Stimulated activated naive CD8-positive, alpha-beta T cell treated with anti-CD3 and anti-CD28 coated beads, Interleukin-15, Interleukin-2, amounts not matched to agents 100 ng/mL and 50 ng/mL, for 24 hours (primary cell): ENCODE data around the gene PIP5K1B.

Experiments used
- H3K27ac Mint-ChIP-seq: one replicate; pipeline ENCODE4 v1.8.0; 2021; ENCODE audit warnings: mild to moderate bottlenecking, mixed read lengths
- H3K27me3 Mint-ChIP-seq: one replicate; pipeline ENCODE4 v1.8.0; 2021; ENCODE audit warnings: mixed read lengths
- H3K36me3 Mint-ChIP-seq: one replicate; pipeline ENCODE4 v1.8.0; 2021; ENCODE audit warnings: low read depth, mixed read lengths
- H3K4me1 Mint-ChIP-seq: one replicate; pipeline ENCODE4 v1.8.0; 2021; ENCODE audit warnings: low read depth, mixed read lengths
- H3K4me3 Mint-ChIP-seq: one replicate; pipeline ENCODE4 v1.8.0; 2021; ENCODE audit warnings: mild to moderate bottlenecking, mixed read lengths
- H3K9me3 Mint-ChIP-seq: one replicate; pipeline ENCODE4 v1.8.0; 2021; ENCODE audit warnings: mixed read lengths

Gene PIP5K1B

GRCh38 chr9:68717552-68718443 is 12.8 kb downstream of the PIP5K1B start:
- no peaks in the 10 kb centered on the region for H3K36me3 Mint-ChIP-seq
- H3K4me1 Mint-ChIP-seq, result peaks cover 2% of the 10 kb centered on the region
- no peak overlapping the region for H3K4me3 Mint-ChIP-seq

GRCh38 chr9:68719847-68720246 is 14.8 kb downstream of the PIP5K1B start:
- Mint-ChIP-seq H3K9me3 (no peaks in the 10 kb centered on the region), H3K27me3 (peaks cover 16% of the 10 kb centered on the region), H3K4me1 (peaks cover 2% of the 10 kb centered on the region)

More at GRCh38 chr9:68717552-68718443, 12.8 kb downstream of the PIP5K1B start:
- Mint-ChIP-seq H3K9me3 (no peaks in the 10 kb centered on the region), H3K27ac (no peak overlapping the region), H3K27me3 (peaks cover 14% of the 10 kb centered on the region)

GRCh38 chr9:68720656-68721313 is 15.7 kb downstream of the PIP5K1B start:
- H3K27me3 Mint-ChIP-seq, result peaks cover 12% of the 10 kb centered on the region
- peaks cover 2% of the 10 kb centered on the region for H3K4me1 Mint-ChIP-seq
- H3K27ac Mint-ChIP-seq, result no peak overlapping the region
- no peaks in the 10 kb centered on the region for H3K36me3 Mint-ChIP-seq
- no peak overlapping the region for H3K4me3 Mint-ChIP-seq
- H3K9me3 Mint-ChIP-seq, result no peaks in the 10 kb centered on the region

More at GRCh38 chr9:68719847-68720246, 14.8 kb downstream of the PIP5K1B start:
- no peak overlapping the region for H3K27ac Mint-ChIP-seq
- H3K36me3 Mint-ChIP-seq, result no peaks in the 10 kb centered on the region
- H3K4me3 Mint-ChIP-seq, result no peak overlapping the region

GRCh38 chr9:68721666-68722330 is 16.8 kb downstream of the PIP5K1B start:
- Mint-ChIP-seq H3K36me3 (no peaks in the 10 kb centered on the region), H3K9me3 (no peaks in the 10 kb centered on the region), H3K4me1 (no peaks in the 10 kb centered on the region), H3K4me3 (no peak overlapping the region), H3K27ac (no peak overlapping the region), H3K27me3 (peaks cover 17% of the 10 kb centered on the region)

GRCh38 chr9:68725070-68725469 is 20.0 kb downstream of the PIP5K1B start:
- H3K4me3 Mint-ChIP-seq, result no peak overlapping the region
- H3K27ac Mint-ChIP-seq, result no peak overlapping the region
- H3K4me1 Mint-ChIP-seq, result no peaks in the 10 kb centered on the region
- H3K27me3 Mint-ChIP-seq, result peaks cover 31% of the 10 kb centered on the region
- H3K36me3 Mint-ChIP-seq, result no peaks in the 10 kb centered on the region
- H3K9me3 Mint-ChIP-seq, result no peaks in the 10 kb centered on the region

- Mint-ChIP-seq H3K36me3 (no peaks in the 10 kb centered on the region), H3K27me3 (peaks cover 31% of the 10 kb centered on the region), H3K9me3 (no peaks in the 10 kb centered on the region), H3K4me3 (no peak overlapping the region), H3K4me1 (no peaks in the 10 kb centered on the region), H3K27ac (no peak overlapping the region)
These were observed 21.4 kb downstream of the PIP5K1B start for GRCh38 chr9:68726489-68726888.

GRCh38 chr9:68727636-68728035 is 22.6 kb downstream of the PIP5K1B start:
- H3K27me3 Mint-ChIP-seq, result peaks cover 36% of the 10 kb centered on the region

GRCh38 chr9:68728731-68729130 is 23.7 kb downstream of the PIP5K1B start:
- H3K27me3 Mint-ChIP-seq, result peaks cover 31% of the 10 kb centered on the region
- H3K36me3 Mint-ChIP-seq, result no peaks in the 10 kb centered on the region
- no peaks in the 10 kb centered on the region for H3K9me3 Mint-ChIP-seq
- H3K27ac Mint-ChIP-seq, result no peak overlapping the region
- H3K4me3 Mint-ChIP-seq, result no peak overlapping the region
- H3K4me1 Mint-ChIP-seq, result no peaks in the 10 kb centered on the region

More at GRCh38 chr9:68727636-68728035, 22.6 kb downstream of the PIP5K1B start:
- Mint-ChIP-seq H3K9me3 (no peaks in the 10 kb centered on the region), H3K4me1 (no peaks in the 10 kb centered on the region), H3K27ac (no peak overlapping the region), H3K36me3 (no peaks in the 10 kb centered on the region), H3K4me3 (no peak overlapping the region)

GRCh38 chr9:68730570-68731235 is 25.7 kb downstream of the PIP5K1B start:
- Mint-ChIP-seq H3K4me3 (no peak overlapping the region), H3K4me1 (no peaks in the 10 kb centered on the region), H3K27ac (no peak overlapping the region), H3K36me3 (no peaks in the 10 kb centered on the region), H3K9me3 (no peaks in the 10 kb centered on the region), H3K27me3 (peaks cover 41% of the 10 kb centered on the region)

- Mint-ChIP-seq H3K4me1 (no peaks in the 10 kb centered on the region), H3K27me3 (peaks cover 36% of the 10 kb centered on the region)
These were observed 26.8 kb downstream of the PIP5K1B start for GRCh38 chr9:68731857-68732256.

GRCh38 chr9:68732405-68733020 is 27.5 kb downstream of the PIP5K1B start:
- no peak overlapping the region for H3K4me3 Mint-ChIP-seq
- no peaks in the 10 kb centered on the region for H3K36me3 Mint-ChIP-seq
- H3K4me1 Mint-ChIP-seq, result no peaks in the 10 kb centered on the region
- H3K27ac Mint-ChIP-seq, result no peak overlapping the region
- no peaks in the 10 kb centered on the region for H3K9me3 Mint-ChIP-seq
- peaks cover 32% of the 10 kb centered on the region for H3K27me3 Mint-ChIP-seq

More at GRCh38 chr9:68731857-68732256, 26.8 kb downstream of the PIP5K1B start:
- Mint-ChIP-seq H3K27ac (no peak overlapping the region), H3K9me3 (no peaks in the 10 kb centered on the region), H3K4me3 (no peak overlapping the region), H3K36me3 (no peaks in the 10 kb centered on the region)

GRCh38 chr9:68733021-68733405 is 28.0 kb downstream of the PIP5K1B start:
- Mint-ChIP-seq H3K36me3 (no peaks in the 10 kb centered on the region), H3K27me3 (peaks cover 27% of the 10 kb centered on the region), H3K4me1 (no peaks in the 10 kb centered on the region), H3K4me3 (no peak overlapping the region), H3K9me3 (no peaks in the 10 kb centered on the region), H3K27ac (no peak overlapping the region)

GRCh38 chr9:68738358-68738757 is 33.3 kb downstream of the PIP5K1B start:
- peaks cover 15% of the 10 kb centered on the region for H3K27me3 Mint-ChIP-seq
- H3K4me3 Mint-ChIP-seq, result no peak overlapping the region
- no peaks in the 10 kb centered on the region for H3K36me3 Mint-ChIP-seq
- no peak overlapping the region for H3K27ac Mint-ChIP-seq
- no peaks in the 10 kb centered on the region for H3K4me1 Mint-ChIP-seq
- no peaks in the 10 kb centered on the region for H3K9me3 Mint-ChIP-seq

- H3K4me3 Mint-ChIP-seq, result no peak overlapping the region
- H3K4me1 Mint-ChIP-seq, result no peaks in the 10 kb centered on the region
- H3K27me3 Mint-ChIP-seq, result peaks cover 8% of the 10 kb centered on the region
- H3K27ac Mint-ChIP-seq, result no peak overlapping the region
- no peaks in the 10 kb centered on the region for H3K9me3 Mint-ChIP-seq
- H3K36me3 Mint-ChIP-seq, result no peaks in the 10 kb centered on the region
These were observed 34.7 kb downstream of the PIP5K1B start for GRCh38 chr9:68739621-68740174.
